Mononuclear cell (primary cell): Measurements from ENCODE around the gene LSM14B. TPM values are rescaled to one million over a fixed set of nuclear protein-coding genes. Genes with fewer than 3 reads are reported as not detected.
A peak's percentile ranks its signal among the peaks of the same experiment; 100 is the strongest.

ENCODE experiments used
- H3K27me3 ChIP-seq: 2 replicates; pipeline ENCODE4 v1.6.0; 2011; ENCODE audit warnings: low read length, control low read depth; ENCODE audit not compliant: insufficient read depth
- H3K4me1 ChIP-seq: 2 replicates; pipeline ENCODE4 v1.5.1; 2011; ENCODE audit warnings: mild to moderate bottlenecking, low read length, control low read depth; ENCODE audit not compliant: insufficient read depth
- H3K4me3 ChIP-seq: 2 replicates; pipeline ENCODE4 v1.5.1; 2011; ENCODE audit warnings: mild to moderate bottlenecking, low read length, moderate library complexity
- H3K9me3 ChIP-seq: 2 replicates; pipeline ENCODE4 v1.5.1; 2011; ENCODE audit warnings: low read depth, mild to moderate bottlenecking, control low read depth, low read length
- total RNA-seq: library from RNA; depleted of rRNA; stranded (reverse); fragments of >200 nt; gene quantifications from one replicate; pipeline ENCODE4 v1.2.3, GENCODE V29; 2012

LSM14B gene
- total RNA-seq, 1 donor, result 17.8 TPM

- Histone ChIP-seq H3K9me3 (no peaks in the 10 kb centered on the region), H3K4me1 (peaks cover 45% of the 10 kb centered on the region), H3K27me3 (no peaks in the 10 kb centered on the region), H3K4me3 (peak overlapping the region; percentile 89)
Observed at GRCh38 chr20:62183426-62184142, 61.3 kb downstream of the LSM14B start.

Other genes starting within 250 kb of the LSM14B start
- gene TAF4, start 56.6 kb upstream of the LSM14B start, total RNA-seq, result 7.7 TPM
- gene PSMA7, start 20.9 kb downstream of the LSM14B start, total RNA-seq, result 118 TPM
- 6.3 TPM for gene SS18L1, start 21.3 kb downstream of the LSM14B start, total RNA-seq
- gene MTG2, start 60.6 kb downstream of the LSM14B start, total RNA-seq, result 3.1 TPM
- gene HRH3, start 97.8 kb downstream of the LSM14B start, total RNA-seq, result not detected
- gene OSBPL2, start 116.0 kb downstream of the LSM14B start, total RNA-seq, result 36.0 TPM
- 30.2 TPM for gene ADRM1, start 180.5 kb downstream of the LSM14B start, total RNA-seq
- gene LAMA5, start 244.8 kb downstream of the LSM14B start, total RNA-seq, result 1.2 TPM